Effector memory CD4-positive, alpha-beta T cell (primary cell): ENCODE results near the gene ACOXL.

Experiments
- DNase-seq, 3 donors: peaks; one replicate each; pipeline ENCODE4 v3.0.0-alpha.2; 2020
- H3K27ac ChIP-seq: 2 replicates; pipeline ENCODE4 v1.7.0; 2013; ENCODE audit warnings: mild to moderate bottlenecking, low read length, moderate library complexity; ENCODE audit not compliant: insufficient read depth, poor library complexity, severe bottlenecking
- H3K27me3 ChIP-seq: replicated peaks from 2 replicates; pipeline ENCODE4 v1.7.0; 2013; ENCODE audit warnings: mild to moderate bottlenecking, low read length; ENCODE audit not compliant: insufficient read depth, control insufficient read depth, poor library complexity, severe bottlenecking
- H3K36me3 ChIP-seq: 2 replicates; pipeline ENCODE4 v1.7.0; 2013; ENCODE audit warnings: mild to moderate bottlenecking, low read length, moderate library complexity; ENCODE audit not compliant: control insufficient read depth, insufficient read depth
- H3K4me1 ChIP-seq: 2 replicates; pipeline ENCODE4 v1.7.0; 2013; ENCODE audit warnings: low read length, mild to moderate bottlenecking; ENCODE audit not compliant: control insufficient read depth, insufficient read depth, poor library complexity, severe bottlenecking
- H3K4me3 ChIP-seq: 2 replicates; pipeline ENCODE4 v1.7.0; 2013; ENCODE audit warnings: low read length, low read depth, mild to moderate bottlenecking; ENCODE audit not compliant: insufficient read depth, poor library complexity, severe bottlenecking
- H3K9me3 ChIP-seq: 2 replicates; pipeline ENCODE4 v1.7.0; 2013; ENCODE audit warnings: mild to moderate bottlenecking, low read length, moderate library complexity; ENCODE audit not compliant: control insufficient read depth

ACOXL gene

GRCh38 chr2:110871637-110872036 lies 139.3 kb downstream of the ACOXL start:
- H3K27ac ChIP-seq: no peak overlapping the region
- no peak for DNase-seq
- H3K9me3 ChIP-seq: no peaks in the 10 kb centered on the region
- H3K27me3 ChIP-seq: no peaks in the 10 kb centered on the region
- H3K4me1 ChIP-seq: no peaks in the 10 kb centered on the region
- no peak overlapping the region for H3K4me3 ChIP-seq
- H3K36me3 ChIP-seq: no peaks in the 10 kb centered on the region

- Histone ChIP-seq H3K36me3 (no peaks in the 10 kb centered on the region), H3K27ac (no peak overlapping the region), H3K9me3 (no peaks in the 10 kb centered on the region), H3K4me3 (no peak overlapping the region), H3K27me3 (no peaks in the 10 kb centered on the region), H3K4me1 (no peaks in the 10 kb centered on the region)
- DNase-seq: no peak
Measured at GRCh38 chr2:110872521-110872920, 140.1 kb downstream of the ACOXL start.

GRCh38 chr2:110873056-110873502 lies 140.7 kb downstream of the ACOXL start:
- Histone ChIP-seq H3K4me3 (no peak overlapping the region), H3K36me3 (no peaks in the 10 kb centered on the region), H3K9me3 (no peaks in the 10 kb centered on the region), H3K27me3 (no peaks in the 10 kb centered on the region), H3K4me1 (no peaks in the 10 kb centered on the region), H3K27ac (no peak overlapping the region)
- DNase-seq: no peak

- DNase-seq: no peak
- H3K27ac ChIP-seq: no peak overlapping the region
- H3K36me3 ChIP-seq: no peaks in the 10 kb centered on the region
- H3K4me1 ChIP-seq: no peaks in the 10 kb centered on the region
- H3K9me3 ChIP-seq: no peaks in the 10 kb centered on the region
- no peak overlapping the region for H3K4me3 ChIP-seq
- no peaks in the 10 kb centered on the region for H3K27me3 ChIP-seq
Measured at GRCh38 chr2:110873597-110874452, 141.5 kb downstream of the ACOXL start.

GRCh38 chr2:110874453-110875383 lies 142.3 kb downstream of the ACOXL start:
- Histone ChIP-seq H3K9me3 (no peaks in the 10 kb centered on the region), H3K4me3 (no peak overlapping the region), H3K36me3 (no peaks in the 10 kb centered on the region), H3K4me1 (no peaks in the 10 kb centered on the region), H3K27ac (no peak overlapping the region), H3K27me3 (no peaks in the 10 kb centered on the region)
- no peak for DNase-seq

- H3K36me3 ChIP-seq: no peaks in the 10 kb centered on the region
- no peak for DNase-seq
- H3K9me3 ChIP-seq: no peaks in the 10 kb centered on the region
- H3K4me3 ChIP-seq: no peak overlapping the region
- H3K4me1 ChIP-seq: no peaks in the 10 kb centered on the region
- no peaks in the 10 kb centered on the region for H3K27me3 ChIP-seq
- H3K27ac ChIP-seq: no peak overlapping the region
Measured at GRCh38 chr2:110875384-110875725, 143.0 kb downstream of the ACOXL start.

- no peaks in the 10 kb centered on the region for H3K4me1 ChIP-seq
- no peaks in the 10 kb centered on the region for H3K27me3 ChIP-seq
- H3K27ac ChIP-seq: no peak overlapping the region
- no peak for DNase-seq
- H3K36me3 ChIP-seq: no peaks in the 10 kb centered on the region
- H3K4me3 ChIP-seq: no peak overlapping the region
- no peaks in the 10 kb centered on the region for H3K9me3 ChIP-seq
Measured at GRCh38 chr2:110876167-110876999, 144.0 kb downstream of the ACOXL start.

GRCh38 chr2:110877031-110877827 lies 144.9 kb downstream of the ACOXL start:
- no peak for DNase-seq
- H3K27ac ChIP-seq: no peak overlapping the region

GRCh38 chr2:110878150-110878549 lies 145.8 kb downstream of the ACOXL start:
- Histone ChIP-seq H3K36me3 (no peaks in the 10 kb centered on the region), H3K4me1 (no peaks in the 10 kb centered on the region), H3K9me3 (no peaks in the 10 kb centered on the region), H3K27ac (no peak overlapping the region), H3K27me3 (no peaks in the 10 kb centered on the region), H3K4me3 (no peak overlapping the region)
- no peak for DNase-seq

More at GRCh38 chr2:110877031-110877827, 144.9 kb downstream of the ACOXL start:
- Histone ChIP-seq H3K27me3 (no peaks in the 10 kb centered on the region), H3K4me3 (no peak overlapping the region), H3K9me3 (no peaks in the 10 kb centered on the region), H3K4me1 (no peaks in the 10 kb centered on the region), H3K36me3 (no peaks in the 10 kb centered on the region)
